Natural killer cell treated with Interleukin-12 subunit alpha and Interleukin-12 subunit beta and Interleukin-15 and Interleukin-18, amount 100 ng/mL, for 72 hours (primary cell): ENCODE data around the gene ADK. TPM values are rescaled to one million over a fixed set of nuclear protein-coding genes. Genes with fewer than 3 reads are reported as not detected.
A peak's percentile ranks its signal among the peaks of the same experiment; 100 is the strongest.
"Not testable (repeated sequence)": the region's sequence is repeated elsewhere in the genome, so short reads cannot be mapped to it uniquely, and the experiment has no call there.

Experiments used
- ATAC-seq, 2 donors: fragments of 150-1000 bp; cut with Tn5 transposase in 1 of 2; sonication (Bioruptor Pico), chemical (Tn5 transposase) in 1 of 2; 2 replicates each; pipeline ENCODE4 v1.10.0; 2021
- DNase-seq: peaks from one replicate; pipeline ENCODE4 v3.0.0; 2022; ENCODE audit warnings: low spot score
- H3K27ac Mint-ChIP-seq, 2 donors: 1 replicate in 1 of 2; 2 replicates in 1 of 2; pipeline ENCODE4 v1.8.0; 2022; ENCODE audit warnings: mixed read lengths in 2 of 2, mild to moderate bottlenecking in 1 of 2, moderate library complexity in 1 of 2
- H3K27me3 Mint-ChIP-seq, 2 donors: 1 replicate in 1 of 2; 2 replicates in 1 of 2; pipeline ENCODE4 v1.8.0; 2022; ENCODE audit warnings: mixed read lengths in 2 of 2
- H3K36me3 Mint-ChIP-seq: one replicate; pipeline ENCODE4 v1.8.0; 2022; ENCODE audit warnings: mixed read lengths
- H3K4me1 Mint-ChIP-seq, 2 donors: 1 replicate in 1 of 2; 2 replicates in 1 of 2; pipeline ENCODE4 v1.8.0; 2022; ENCODE audit warnings: low read depth in 2 of 2, mixed read lengths in 2 of 2, mild to moderate bottlenecking in 1 of 2
- H3K4me3 Mint-ChIP-seq: one replicate; pipeline ENCODE4 v1.8.0; 2022; ENCODE audit warnings: mixed read lengths
- H3K9me3 Mint-ChIP-seq: 2 replicates; pipeline ENCODE4 v1.8.0; 2022; ENCODE audit warnings: mixed read lengths
- total RNA-seq, 2 donors: library from RNA; stranded (reverse); gene quantifications; one replicate each; pipeline ENCODE4 v1.2.3, GENCODE V29; 2022

Gene ADK
- total RNA-seq, 2 donors from 2014 or later = 18.9 to 49.5 TPM

- Mint-ChIP-seq H3K4me1 (peaks cover 22 to 35% of the 10 kb centered on the region in 2 donors), H3K27me3 (no peaks in the 10 kb centered on the region), H3K9me3 (no peaks in the 10 kb centered on the region), H3K27ac (peak overlapping the region in 1 of 2 donors; percentile 3), H3K36me3 (no peaks in the 10 kb centered on the region), H3K4me3 (peak overlapping the region; percentile 88)
- DNase-seq = no peak
- no peak for ATAC-seq
These were observed 27.2 kb downstream of the ADK start for GRCh38 chr10:74178042-74178791.

DNA sequence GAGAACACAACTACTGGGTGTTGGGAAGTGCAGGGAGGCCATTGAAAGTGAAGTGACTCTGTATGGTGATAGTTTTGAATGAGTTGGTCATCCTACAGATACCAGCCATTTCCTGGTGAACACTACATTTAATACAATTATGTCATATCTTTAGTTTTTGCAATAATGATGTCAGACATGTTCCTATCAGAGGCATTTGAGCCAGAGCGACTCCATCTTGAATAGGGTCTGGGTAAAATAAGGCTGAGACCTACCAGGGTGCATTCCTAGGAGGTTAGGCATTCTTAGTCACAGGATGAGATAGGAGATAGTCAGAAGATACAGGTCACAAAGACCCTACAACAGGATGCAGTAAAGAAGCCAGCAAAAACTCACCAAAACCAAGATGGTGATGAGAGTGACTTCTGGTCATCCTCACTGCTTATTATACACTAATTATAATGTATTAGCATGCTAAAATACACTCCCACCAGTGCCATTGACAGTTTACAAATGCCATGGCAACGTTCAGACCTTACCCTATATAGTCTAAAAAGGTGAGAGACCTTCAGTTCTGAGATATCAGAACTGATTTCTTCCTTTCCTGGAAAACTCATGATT is 28.2 kb downstream of the ADK start:
- H3K4me3 Mint-ChIP-seq = peak overlapping the region; percentile 4
- H3K4me1 Mint-ChIP-seq = peaks cover 22 to 35% of the 10 kb centered on the region in 2 donors
- DNase-seq (no peak), ATAC-seq (no peak)
- H3K27ac Mint-ChIP-seq = peak overlapping the region in 1 of 2 donors; percentile 3
- no peaks in the 10 kb centered on the region for H3K36me3 Mint-ChIP-seq
- H3K9me3 Mint-ChIP-seq = no peaks in the 10 kb centered on the region
- H3K27me3 Mint-ChIP-seq = no peaks in the 10 kb centered on the region

DNA sequence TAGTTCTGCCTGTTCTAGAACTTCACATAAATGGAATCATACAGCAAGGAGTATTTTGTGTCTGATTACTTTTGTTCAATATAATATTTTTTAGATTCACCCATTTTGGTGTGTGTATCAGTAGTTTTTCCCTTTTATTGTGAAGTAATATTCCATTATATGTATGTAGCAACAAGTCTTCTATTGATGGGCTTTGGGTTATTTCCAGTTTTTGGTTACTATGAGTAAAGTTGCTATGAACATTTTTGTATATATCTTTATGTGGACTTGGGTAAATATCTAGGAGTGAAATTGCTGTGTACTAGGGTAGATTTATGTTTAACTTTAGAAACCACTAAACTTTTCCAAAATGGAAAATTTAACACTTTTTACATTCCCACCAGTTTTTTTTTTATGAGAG is 35.7 kb downstream of the ADK start:
- no peak overlapping the region for H3K27ac Mint-ChIP-seq
- no peak for DNase-seq
- no peaks in the 10 kb centered on the region for H3K27me3 Mint-ChIP-seq
- ATAC-seq = no peak
- no peak overlapping the region for H3K4me3 Mint-ChIP-seq
- H3K36me3 Mint-ChIP-seq = no peaks in the 10 kb centered on the region
- peaks cover 6 to 23% of the 10 kb centered on the region in 2 donors for H3K4me1 Mint-ChIP-seq
- no peaks in the 10 kb centered on the region for H3K9me3 Mint-ChIP-seq

GRCh38 chr10:74187237-74187636 is 36.2 kb downstream of the ADK start:
- Mint-ChIP-seq H3K36me3 (no peaks in the 10 kb centered on the region), H3K27ac (no peak overlapping the region), H3K4me1 (peaks cover 6 to 21% of the 10 kb centered on the region in 2 donors), H3K27me3 (no peaks in the 10 kb centered on the region), H3K4me3 (no peak overlapping the region), H3K9me3 (no peaks in the 10 kb centered on the region)
- DNase-seq (no peak), ATAC-seq (no peak)

DNA sequence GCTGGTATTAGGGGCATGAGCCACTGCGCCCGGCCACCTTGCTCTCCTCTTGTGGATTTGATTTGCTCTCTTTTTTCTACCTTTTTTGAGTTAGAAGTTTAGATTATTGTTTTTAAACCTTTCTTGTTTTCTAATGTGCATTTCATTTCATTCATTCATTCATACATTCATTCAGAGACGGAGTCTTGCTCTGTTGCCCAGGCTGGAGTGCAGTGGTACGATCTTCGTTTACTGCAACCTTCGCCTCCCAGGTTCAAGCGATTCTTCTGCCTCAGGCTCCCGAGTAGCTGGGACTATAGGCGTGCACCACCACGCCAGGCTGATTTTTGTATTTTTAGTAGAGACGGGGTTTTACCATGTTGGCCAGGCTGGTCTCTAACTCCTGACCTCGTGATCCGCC is 37.6 kb downstream of the ADK start:
- not testable (repeated sequence) for H3K9me3 Mint-ChIP-seq, H3K27ac Mint-ChIP-seq, H3K36me3 Mint-ChIP-seq, H3K4me3 Mint-ChIP-seq, ATAC-seq, DNase-seq, H3K27me3 Mint-ChIP-seq
- peaks cover 6 to 21% of the 10 kb centered on the region in 2 donors for H3K4me1 Mint-ChIP-seq

DNA sequence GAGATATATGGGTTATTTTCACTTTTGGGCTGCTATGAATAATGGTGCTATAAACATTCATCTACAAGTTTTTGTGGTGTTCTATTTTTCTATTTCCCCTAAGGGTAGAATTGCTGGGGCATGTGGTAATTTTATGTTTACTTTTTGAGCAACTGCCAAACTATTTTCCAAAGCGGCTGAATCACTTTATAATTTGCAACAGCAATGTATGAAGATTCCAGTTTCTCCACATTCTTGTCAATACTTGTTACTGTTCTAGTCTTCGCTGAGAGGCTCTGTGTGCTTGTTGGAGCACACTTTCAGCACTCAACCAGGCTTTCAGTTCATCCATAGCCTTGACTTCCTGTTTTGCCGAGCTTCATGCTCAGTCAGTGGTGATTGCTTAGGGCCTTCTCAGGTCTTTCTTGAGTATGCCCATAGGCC is 39.0 kb downstream of the ADK start:
- no peaks in the 10 kb centered on the region for H3K36me3 Mint-ChIP-seq
- peak overlapping the region; percentile 74 to 89 for H3K27ac Mint-ChIP-seq
- H3K27me3 Mint-ChIP-seq = no peaks in the 10 kb centered on the region
- H3K4me3 Mint-ChIP-seq = peak overlapping the region; percentile 68
- H3K9me3 Mint-ChIP-seq = no peaks in the 10 kb centered on the region
- DNase-seq = no peak
- peak in 1 of 2 donors; percentile 77 for ATAC-seq
- peaks cover 6 to 21% of the 10 kb centered on the region in 2 donors for H3K4me1 Mint-ChIP-seq

- H3K4me1 Mint-ChIP-seq = peaks cover 6 to 21% of the 10 kb centered on the region in 2 donors
These were observed 39.5 kb downstream of the ADK start for GRCh38 chr10:74190494-74190893.

GRCh38 chr10:74194545-74194944 is 43.5 kb downstream of the ADK start:
- Mint-ChIP-seq H3K9me3 (no peaks in the 10 kb centered on the region), H3K27ac (no peak overlapping the region), H3K36me3 (no peaks in the 10 kb centered on the region), H3K4me1 (peaks cover 6 to 11% of the 10 kb centered on the region in 2 donors), H3K4me3 (no peak overlapping the region), H3K27me3 (no peaks in the 10 kb centered on the region)
- no peak for ATAC-seq
- DNase-seq = no peak

More at GRCh38 chr10:74190494-74190893, 39.5 kb downstream of the ADK start:
- ATAC-seq (no peak), DNase-seq (no peak)
- Mint-ChIP-seq H3K36me3 (no peaks in the 10 kb centered on the region), H3K9me3 (no peaks in the 10 kb centered on the region), H3K27ac (peak overlapping the region; percentile 74 to 89), H3K27me3 (no peaks in the 10 kb centered on the region), H3K4me3 (peak overlapping the region; percentile 68)

DNA sequence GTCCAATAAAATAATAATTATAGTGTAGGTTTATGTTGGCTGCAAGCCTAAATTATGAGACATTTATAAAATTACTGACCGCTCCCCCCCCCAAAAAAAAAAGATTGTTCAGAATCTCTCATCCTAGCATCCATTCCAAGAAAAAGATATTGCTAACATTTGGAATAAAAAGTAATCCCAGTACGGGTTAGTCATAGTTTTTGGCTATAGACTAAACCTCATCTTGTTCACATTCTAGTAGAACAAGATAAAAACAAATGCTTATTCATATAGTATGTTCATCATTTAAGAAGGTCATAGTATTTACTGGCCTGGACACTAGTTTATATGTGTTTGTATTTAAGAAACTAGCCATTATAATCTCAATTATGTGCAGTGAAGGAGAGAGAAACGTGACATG is 44.0 kb downstream of the ADK start:
- no peaks in the 10 kb centered on the region for H3K36me3 Mint-ChIP-seq
- no peaks in the 10 kb centered on the region for H3K9me3 Mint-ChIP-seq
- ATAC-seq (no peak), DNase-seq (no peak)
- peaks cover 6% of the 10 kb centered on the region in 2 donors for H3K4me1 Mint-ChIP-seq
- H3K27me3 Mint-ChIP-seq = no peaks in the 10 kb centered on the region
- no peak overlapping the region for H3K27ac Mint-ChIP-seq
- H3K4me3 Mint-ChIP-seq = no peak overlapping the region

GRCh38 chr10:74199315-74199714 is 48.3 kb downstream of the ADK start:
- Mint-ChIP-seq H3K9me3 (no peaks in the 10 kb centered on the region), H3K4me3 (no peak overlapping the region), H3K4me1 (no peaks in the 10 kb centered on the region), H3K27ac (no peak overlapping the region), H3K27me3 (no peaks in the 10 kb centered on the region), H3K36me3 (no peaks in the 10 kb centered on the region)
- DNase-seq (no peak), ATAC-seq (no peak)

GRCh38 chr10:74202356-74202755 is 51.3 kb downstream of the ADK start:
- H3K27ac Mint-ChIP-seq = no peak overlapping the region
- no peaks in the 10 kb centered on the region for H3K36me3 Mint-ChIP-seq
- no peaks in the 10 kb centered on the region for H3K9me3 Mint-ChIP-seq
- no peak overlapping the region for H3K4me3 Mint-ChIP-seq
- H3K27me3 Mint-ChIP-seq = no peaks in the 10 kb centered on the region
- ATAC-seq (no peak), DNase-seq (no peak)
- H3K4me1 Mint-ChIP-seq = no peaks in the 10 kb centered on the region

DNA sequence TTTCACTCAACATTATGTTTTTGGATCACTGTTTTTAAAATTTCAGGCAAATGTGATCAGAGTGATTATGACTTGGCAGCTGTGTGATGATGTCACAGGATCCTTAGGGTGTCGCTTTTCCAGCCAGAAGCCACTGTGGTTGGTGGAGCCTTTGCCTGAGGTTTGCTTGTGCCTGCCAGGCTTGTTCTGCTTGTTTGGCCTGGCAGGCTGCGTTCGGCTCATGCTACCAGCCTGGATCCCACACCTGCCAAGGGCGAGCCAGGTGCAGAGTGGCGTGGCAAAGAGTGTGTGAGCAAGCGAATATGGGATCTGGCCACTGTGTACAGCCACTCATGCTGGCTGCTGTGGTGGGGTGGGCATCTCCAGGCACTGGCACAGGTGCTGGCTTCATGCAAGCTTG is 55.7 kb downstream of the ADK start:
- Mint-ChIP-seq H3K27me3 (no peaks in the 10 kb centered on the region), H3K36me3 (no peaks in the 10 kb centered on the region), H3K4me3 (no peak overlapping the region), H3K4me1 (no peaks in the 10 kb centered on the region), H3K9me3 (no peaks in the 10 kb centered on the region), H3K27ac (no peak overlapping the region)
- ATAC-seq (no peak), DNase-seq (no peak)

DNA sequence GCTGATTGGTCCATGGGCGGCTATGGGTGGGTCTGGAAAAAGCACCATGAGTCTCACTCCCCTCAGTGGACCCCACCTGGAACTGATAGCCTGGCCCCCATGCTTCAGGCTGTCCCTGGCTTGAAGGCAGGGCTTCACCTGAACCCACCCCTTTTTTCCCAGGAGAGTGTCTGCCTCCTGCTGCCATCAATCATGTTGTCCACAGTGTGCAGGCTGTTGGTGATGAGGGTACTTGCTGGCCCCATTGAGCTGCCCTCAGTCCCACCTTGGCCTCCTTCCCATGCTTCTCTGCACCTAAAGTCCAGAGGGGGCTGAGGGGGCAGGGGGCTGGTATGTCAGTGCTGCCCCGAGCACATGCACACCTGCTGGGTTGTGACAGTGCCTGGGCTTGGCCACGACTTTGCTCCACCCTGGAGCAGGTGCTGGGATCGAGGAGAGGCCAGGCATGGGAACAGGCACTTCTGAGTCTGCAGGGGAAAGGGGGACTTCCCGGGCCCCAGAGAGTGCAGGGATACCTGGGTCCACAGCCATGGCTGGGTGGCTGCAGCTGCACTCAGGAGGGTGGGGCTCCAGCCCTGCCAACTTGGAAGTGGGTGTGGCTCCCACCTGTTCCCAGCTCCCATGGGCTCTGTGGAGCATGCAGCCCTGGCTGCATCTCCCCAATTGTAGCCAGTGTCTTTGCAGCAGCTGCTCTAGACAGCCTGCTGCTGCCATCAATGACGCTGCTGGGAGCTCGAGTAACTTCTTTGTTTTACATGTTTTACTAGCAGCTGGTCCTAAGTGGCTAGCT is 56.9 kb downstream of the ADK start:
- DNase-seq (no peak), ATAC-seq (no peak)
- Mint-ChIP-seq H3K9me3 (no peaks in the 10 kb centered on the region), H3K27me3 (no peaks in the 10 kb centered on the region), H3K36me3 (no peaks in the 10 kb centered on the region), H3K4me3 (no peak overlapping the region), H3K27ac (no peak overlapping the region), H3K4me1 (peaks cover 0 to 5% of the 10 kb centered on the region in 2 donors)

DNA sequence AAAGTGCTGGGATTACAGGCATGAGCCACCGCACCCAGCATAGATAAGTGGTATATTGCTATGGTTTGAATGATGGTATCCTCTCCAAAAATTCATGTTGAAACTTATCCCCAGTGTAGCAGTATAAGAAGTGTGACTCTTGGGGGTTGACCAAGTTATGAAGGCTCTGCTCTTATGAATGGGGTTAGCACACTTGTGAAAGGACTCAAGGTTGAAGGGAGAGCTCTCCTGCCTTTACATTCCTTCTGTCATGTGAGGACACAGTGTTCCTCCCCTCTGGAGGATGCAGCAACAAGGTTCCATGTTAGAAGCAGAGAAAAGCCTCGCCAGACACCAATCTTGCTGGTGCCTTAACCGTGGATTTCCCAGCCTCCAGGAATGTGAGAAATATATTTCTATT is 58.0 kb downstream of the ADK start:
- peaks cover 2 to 9% of the 10 kb centered on the region in 2 donors for H3K4me1 Mint-ChIP-seq
- H3K9me3 Mint-ChIP-seq = no peaks in the 10 kb centered on the region
- no peak for ATAC-seq
- no peak for DNase-seq
- H3K27me3 Mint-ChIP-seq = no peaks in the 10 kb centered on the region
- H3K4me3 Mint-ChIP-seq = no peak overlapping the region
- H3K27ac Mint-ChIP-seq = no peak overlapping the region
- no peaks in the 10 kb centered on the region for H3K36me3 Mint-ChIP-seq
